Activated CD8-positive, alpha-beta memory T cell treated with anti-CD3 and anti-CD28 coated beads, Interleukin-2, amount 10 ng/mL, durations not matched to agents 7 days and 5 days (primary cell): Measurements from ENCODE around the gene ZNF776. TPM values are rescaled to one million over a fixed set of nuclear protein-coding genes. Genes with fewer than 3 reads are reported as not detected.
"Not testable (repeated sequence)": the region's sequence is repeated elsewhere in the genome, so short reads cannot be mapped to it uniquely, and the experiment has no call there.

Experiments
- ATAC-seq: fragments of 150-1000 bp; cut with Tn5 transposase; one replicate; pipeline ENCODE4 v1.10.0; 2021; ENCODE audit warnings: moderate library complexity
- CTCF ChIA-PET: fragments of 350-600 bp; sonication (Branson Sonifier 250); formaldehyde crosslinking; loops from one replicate; lab custom pipeline; 2021; ENCODE audit warnings: antibody characterized with exemption; lab: Charles Lee
- DNase-seq: peaks from one replicate; pipeline ENCODE4 v3.0.0-alpha.2; 2020
- H3K27ac Mint-ChIP-seq: one replicate; pipeline ENCODE4 v1.8.0; 2021; ENCODE audit warnings: mild to moderate bottlenecking, mixed read lengths
- H3K27me3 Mint-ChIP-seq: one replicate; pipeline ENCODE4 v1.8.0; 2021; ENCODE audit warnings: mixed read lengths
- H3K36me3 Mint-ChIP-seq: one replicate; pipeline ENCODE4 v1.8.0; 2021; ENCODE audit warnings: mild to moderate bottlenecking, mixed read lengths
- H3K4me1 Mint-ChIP-seq: one replicate; pipeline ENCODE4 v1.8.0; 2021; ENCODE audit warnings: mixed read lengths
- H3K4me3 Mint-ChIP-seq: one replicate; pipeline ENCODE4 v1.8.0; 2021; ENCODE audit warnings: mild to moderate bottlenecking, moderate library complexity, mixed read lengths
- H3K9me3 Mint-ChIP-seq: one replicate; pipeline ENCODE4 v1.8.0; 2022; ENCODE audit warnings: low read depth, mixed read lengths
- total RNA-seq, 2 experiments: library from RNA; stranded (reverse); gene quantifications; one replicate each; pipeline ENCODE4 v1.2.3, GENCODE V29; 2021

Gene ZNF776
- 10 to 100 TPM; 15.4 to 18.1 TPM for total RNA-seq

DNA sequence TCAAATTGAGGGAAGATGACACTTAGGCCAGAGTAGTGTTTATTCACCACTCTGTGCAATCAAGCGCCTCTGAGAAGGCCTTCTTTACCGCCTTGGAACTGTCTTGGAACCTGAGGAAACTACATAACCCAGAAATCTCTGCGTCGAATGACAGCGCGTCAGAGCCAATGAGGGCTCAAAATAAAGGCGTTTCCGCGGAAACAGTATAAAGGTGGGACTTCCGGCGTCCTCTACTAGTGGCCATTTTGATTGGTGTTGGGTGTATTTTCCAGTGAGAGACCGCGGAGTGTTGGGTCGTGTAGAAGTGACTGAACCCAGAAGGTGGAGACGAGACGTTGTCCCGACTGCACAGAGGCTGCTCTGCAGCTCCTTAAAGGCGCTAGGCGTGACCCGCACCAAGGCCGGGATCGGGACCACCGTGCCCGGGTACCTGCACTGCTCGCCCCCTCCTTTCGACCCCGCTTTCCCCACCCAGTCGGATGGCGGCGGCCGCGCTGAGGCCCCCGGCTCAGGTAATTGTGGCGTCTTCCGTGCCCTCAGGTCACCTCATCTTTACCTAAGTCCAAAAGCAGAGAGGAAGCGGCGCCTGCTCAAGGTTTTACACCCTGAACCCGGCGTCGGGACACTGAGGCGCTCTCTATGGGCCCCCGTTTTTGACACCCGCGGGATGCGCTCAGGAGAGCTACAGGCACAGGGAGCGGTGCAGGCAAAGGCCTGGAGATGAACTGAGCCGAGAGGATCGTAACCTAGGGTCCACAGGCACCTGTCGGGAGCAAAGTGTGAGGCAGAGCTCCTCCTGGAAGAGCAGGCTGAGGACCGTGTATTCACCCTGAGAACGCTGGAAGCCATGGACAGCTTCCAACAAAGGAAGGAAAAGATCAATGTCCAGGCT, at the start of gene ZNF776:
TSS of gene ZNF776 (plus strand) at position 236 of the 892 bp plus-strand sequence. CDS start at position 480, 244 bp downstream.
- Mint-ChIP-seq H3K4me3 (peak within 1 kb of the TSS; percentile 92), H3K27ac (peak within 1 kb of the TSS; percentile 96), H3K4me1 (peaks cover 26% of the 10 kb centered on the region), H3K27me3 (no peaks in the 10 kb centered on the region), H3K9me3 (peaks cover 22% of the 10 kb centered on the region), H3K36me3 (peaks cover 51% of the 10 kb centered on the region)
- CTCF ChIA-PET, result interaction anchor here (0.8 to 2.3 kb wide), 2 partner anchors 20 to 23 kb away, joined by 3 to 8 read pairs; partner anchors contain the start of genes ZNF586 and ZNF671
- ATAC-seq (peak; percentile 98), DNase-seq (peak; percentile 91)

GRCh38 chr19:57701625-57702024, 45.0 kb upstream of the ZNF776 start:
- H3K4me1 Mint-ChIP-seq, result peaks cover 4% of the 10 kb centered on the region
- H3K27ac Mint-ChIP-seq, result no peak overlapping the region
- CTCF ChIA-PET, result no interaction called here
- DNase-seq (no peak), ATAC-seq (no peak)
- H3K36me3 Mint-ChIP-seq, result peaks cover 82% of the 10 kb centered on the region
- H3K4me3 Mint-ChIP-seq, result no peak overlapping the region
- peaks cover 44% of the 10 kb centered on the region for H3K9me3 Mint-ChIP-seq
- no peaks in the 10 kb centered on the region for H3K27me3 Mint-ChIP-seq

DNA sequence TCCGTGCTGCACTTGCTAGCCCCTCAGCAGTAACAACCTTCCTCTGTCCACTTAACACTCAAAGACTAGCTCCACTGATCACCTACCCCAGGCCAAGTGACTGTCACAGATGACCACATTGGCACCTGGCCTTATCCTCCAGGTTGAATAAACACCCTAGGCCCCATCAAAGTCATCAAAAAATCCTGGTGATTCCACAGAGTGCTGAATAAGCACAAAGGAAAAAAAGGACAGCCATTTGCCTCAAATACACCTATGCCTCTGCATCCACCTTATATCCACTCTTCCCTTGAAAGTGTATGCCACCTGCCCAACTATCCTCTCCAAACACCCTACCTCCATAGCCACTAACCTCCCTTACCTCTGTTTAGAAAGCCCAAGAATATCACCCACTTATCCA, 40.3 kb upstream of the ZNF776 start:
- no peak for DNase-seq
- Mint-ChIP-seq H3K9me3 (peaks cover 35% of the 10 kb centered on the region), H3K27ac (peak overlapping the region; percentile 14), H3K4me3 (no peak overlapping the region), H3K4me1 (peaks cover 26% of the 10 kb centered on the region), H3K27me3 (peaks cover 3% of the 10 kb centered on the region), H3K36me3 (peaks cover 67% of the 10 kb centered on the region)
- no peak for ATAC-seq
- CTCF ChIA-PET, result no interaction called here

GRCh38 chr19:57708641-57709361, 37.8 kb upstream of the ZNF776 start, which contains the start of gene ZNF154:
Gene ZNF154, minus strand, starts transcription at chr19:57709204. Its CDS starts 233 bp downstream, at chr19:57708971.
- H3K27ac Mint-ChIP-seq, result peak within 1 kb of the TSS; percentile 85
- ATAC-seq, result peak; percentile 83
- CTCF ChIA-PET, result interaction anchor here (0.6 to 2.2 kb wide), 2 partner anchors 27 to 54 kb away, joined by 3 to 14 read pairs; partner anchors contain the start of gene ZNF551
- H3K27me3 Mint-ChIP-seq, result peaks cover 3% of the 10 kb centered on the region
- peaks cover 26% of the 10 kb centered on the region for H3K9me3 Mint-ChIP-seq
- peak; percentile 70 for DNase-seq
- H3K4me1 Mint-ChIP-seq, result peaks cover 26% of the 10 kb centered on the region
- H3K4me3 Mint-ChIP-seq, result peak within 1 kb of the TSS; percentile 79
- H3K36me3 Mint-ChIP-seq, result peaks cover 47% of the 10 kb centered on the region

- CTCF ChIA-PET, result interaction anchor here (2.2 kb wide), 1 partner anchor 27 kb away, joined by 14 read pairs; the partner anchor contains the start of gene ZNF551
Observed at GRCh38 chr19:57709616-57710015, 37.0 kb upstream of the ZNF776 start.

DNA sequence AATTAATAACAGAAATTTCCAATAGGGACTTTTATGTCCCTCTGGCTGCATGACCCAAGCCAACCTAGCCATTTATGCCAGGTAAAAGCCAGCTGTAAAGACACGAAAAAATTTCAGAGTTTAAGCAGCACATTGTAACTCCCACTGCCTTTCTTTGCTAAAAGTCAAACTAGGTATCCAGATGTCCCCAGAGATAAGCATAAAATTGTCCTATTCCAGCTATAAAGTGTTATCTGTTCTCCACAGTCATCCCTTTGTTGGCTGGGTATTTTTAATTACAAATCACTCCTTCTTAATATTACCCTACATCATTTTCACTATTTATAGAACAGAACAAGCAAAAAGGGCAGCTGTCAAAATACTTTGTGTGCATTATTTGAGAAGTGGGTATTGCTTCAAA, 34.4 kb upstream of the ZNF776 start:
- H3K4me1 Mint-ChIP-seq, result peaks cover 20% of the 10 kb centered on the region
- peaks cover 3% of the 10 kb centered on the region for H3K27me3 Mint-ChIP-seq
- CTCF ChIA-PET, result interaction anchor here (0.9 kb wide), 1 partner anchor 443 kb away, joined by 3 read pairs; no protein-coding TSS in a partner anchor
- H3K27ac Mint-ChIP-seq, result no peak overlapping the region
- ATAC-seq (no peak), DNase-seq (no peak)
- peaks cover 44% of the 10 kb centered on the region for H3K36me3 Mint-ChIP-seq
- peaks cover 28% of the 10 kb centered on the region for H3K9me3 Mint-ChIP-seq
- H3K4me3 Mint-ChIP-seq, result no peak overlapping the region

More at GRCh38 chr19:57709616-57710015, 37.0 kb upstream of the ZNF776 start:
- peaks cover 48% of the 10 kb centered on the region for H3K36me3 Mint-ChIP-seq
- H3K4me1 Mint-ChIP-seq, result peaks cover 26% of the 10 kb centered on the region
- DNase-seq (peak; percentile 26), ATAC-seq (no peak)
- H3K27ac Mint-ChIP-seq, result peak overlapping the region; percentile 85
- peaks cover 23% of the 10 kb centered on the region for H3K9me3 Mint-ChIP-seq
- H3K4me3 Mint-ChIP-seq, result peak overlapping the region; percentile 79
- peaks cover 3% of the 10 kb centered on the region for H3K27me3 Mint-ChIP-seq

- no peak for ATAC-seq
- no peak overlapping the region for H3K27ac Mint-ChIP-seq
- peaks cover 79% of the 10 kb centered on the region for H3K36me3 Mint-ChIP-seq
- DNase-seq, result no peak
- peaks cover 56% of the 10 kb centered on the region for H3K9me3 Mint-ChIP-seq
- H3K4me1 Mint-ChIP-seq, result peaks cover 9% of the 10 kb centered on the region
- CTCF ChIA-PET, result interaction anchor here (0.6 kb wide), 1 partner anchor 238 kb away, joined by 3 read pairs; no protein-coding TSS in a partner anchor
- H3K4me3 Mint-ChIP-seq, result no peak overlapping the region
- H3K27me3 Mint-ChIP-seq, result no peaks in the 10 kb centered on the region
Observed at GRCh38 chr19:57719424-57719823, 27.2 kb upstream of the ZNF776 start.

GRCh38 chr19:57719901-57720519, 26.6 kb upstream of the ZNF776 start:
- Mint-ChIP-seq H3K27ac (no peak overlapping the region), H3K27me3 (no peaks in the 10 kb centered on the region), H3K4me3 (no peak overlapping the region), H3K9me3 (peaks cover 55% of the 10 kb centered on the region), H3K36me3 (peaks cover 80% of the 10 kb centered on the region), H3K4me1 (peaks cover 13% of the 10 kb centered on the region)
- ATAC-seq, result no peak
- DNase-seq, result no peak
- CTCF ChIA-PET, result no interaction called here

GRCh38 chr19:57720878-57721277, 25.7 kb upstream of the ZNF776 start:
- peaks cover 50% of the 10 kb centered on the region for H3K9me3 Mint-ChIP-seq
- H3K36me3 Mint-ChIP-seq, result peaks cover 78% of the 10 kb centered on the region
- no peak overlapping the region for H3K27ac Mint-ChIP-seq
- H3K4me1 Mint-ChIP-seq, result peaks cover 13% of the 10 kb centered on the region
- no peak for DNase-seq
- no peak for ATAC-seq
- H3K4me3 Mint-ChIP-seq, result no peak overlapping the region
- CTCF ChIA-PET, result no interaction called here
- H3K27me3 Mint-ChIP-seq, result no peaks in the 10 kb centered on the region

GRCh38 chr19:57738320-57738719, 8.3 kb upstream of the ZNF776 start:
- not testable (repeated sequence) for H3K27me3 Mint-ChIP-seq, H3K4me3 Mint-ChIP-seq, H3K4me1 Mint-ChIP-seq, H3K27ac Mint-ChIP-seq, H3K36me3 Mint-ChIP-seq, H3K9me3 Mint-ChIP-seq, ATAC-seq
- DNase-seq, result peak; percentile 57
- CTCF ChIA-PET, result interaction anchor here (1.7 kb wide), 1 partner anchor 10 kb away, joined by 9 read pairs; the partner anchor contains the start of gene ZNF671

DNA sequence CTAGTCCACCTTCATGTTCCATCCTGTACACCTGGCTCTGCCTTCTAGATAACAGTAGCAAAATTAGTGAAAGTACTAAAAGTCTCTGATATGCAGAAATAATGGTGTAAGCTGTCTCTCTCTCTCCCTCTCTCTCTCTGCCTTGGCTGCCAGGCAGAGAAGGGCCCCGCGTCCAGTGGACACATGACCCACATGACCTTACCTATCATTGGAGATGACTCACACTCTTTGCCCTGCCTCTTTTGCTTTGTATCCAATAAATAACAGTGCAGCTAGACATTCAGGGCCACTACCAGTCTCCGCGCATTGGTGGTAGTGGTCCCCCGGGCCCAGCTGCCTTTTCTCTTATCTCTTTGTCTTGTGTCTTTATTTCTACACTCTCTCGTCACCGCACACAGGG, 7.8 kb upstream of the ZNF776 start:
- H3K36me3 Mint-ChIP-seq, H3K4me1 Mint-ChIP-seq, H3K27me3 Mint-ChIP-seq, ATAC-seq, H3K9me3 Mint-ChIP-seq, H3K27ac Mint-ChIP-seq, H3K4me3 Mint-ChIP-seq, DNase-seq: not testable (repeated sequence)
- CTCF ChIA-PET, result interaction anchor here (1.7 kb wide), 1 partner anchor 11 kb away, joined by 9 read pairs; the partner anchor contains the start of gene ZNF671

GRCh38 chr19:57747472-57747807, 825 bp downstream of the ZNF776 start:
- Mint-ChIP-seq H3K27me3 (no peaks in the 10 kb centered on the region), H3K4me1 (peaks cover 26% of the 10 kb centered on the region), H3K9me3 (peaks cover 26% of the 10 kb centered on the region), H3K36me3 (peaks cover 57% of the 10 kb centered on the region), H3K4me3 (peak overlapping the region; percentile 92), H3K27ac (peak overlapping the region; percentile 96)
- no peak for ATAC-seq
- CTCF ChIA-PET, result interaction anchor here (2.3 kb wide), 1 partner anchor 22 kb away, joined by 8 read pairs; the partner anchor contains the start of gene ZNF586
- DNase-seq, result no peak
